PC-9 (cell line): Measurements from ENCODE around the gene ERMP1.

Experiments used
- EZH2 ChIP-seq: fragments of 200-600 bp; sonication (generic); IDR thresholded peaks from 2 replicates; pipeline ENCODE4 v1.8.0; 2017; ENCODE audit warnings: antibody characterized with exemption, low read depth
- TF ChIP-seq, protein P1 (sequence below): fragments of 200-600 bp; sonication (generic); conservative IDR thresholded peaks from 2 replicates; pipeline ENCODE4 v1.6.1; 2017; ENCODE audit warnings: mixed run types, antibody characterized with exemption, mild to moderate bottlenecking, moderate library complexity

DNA sequence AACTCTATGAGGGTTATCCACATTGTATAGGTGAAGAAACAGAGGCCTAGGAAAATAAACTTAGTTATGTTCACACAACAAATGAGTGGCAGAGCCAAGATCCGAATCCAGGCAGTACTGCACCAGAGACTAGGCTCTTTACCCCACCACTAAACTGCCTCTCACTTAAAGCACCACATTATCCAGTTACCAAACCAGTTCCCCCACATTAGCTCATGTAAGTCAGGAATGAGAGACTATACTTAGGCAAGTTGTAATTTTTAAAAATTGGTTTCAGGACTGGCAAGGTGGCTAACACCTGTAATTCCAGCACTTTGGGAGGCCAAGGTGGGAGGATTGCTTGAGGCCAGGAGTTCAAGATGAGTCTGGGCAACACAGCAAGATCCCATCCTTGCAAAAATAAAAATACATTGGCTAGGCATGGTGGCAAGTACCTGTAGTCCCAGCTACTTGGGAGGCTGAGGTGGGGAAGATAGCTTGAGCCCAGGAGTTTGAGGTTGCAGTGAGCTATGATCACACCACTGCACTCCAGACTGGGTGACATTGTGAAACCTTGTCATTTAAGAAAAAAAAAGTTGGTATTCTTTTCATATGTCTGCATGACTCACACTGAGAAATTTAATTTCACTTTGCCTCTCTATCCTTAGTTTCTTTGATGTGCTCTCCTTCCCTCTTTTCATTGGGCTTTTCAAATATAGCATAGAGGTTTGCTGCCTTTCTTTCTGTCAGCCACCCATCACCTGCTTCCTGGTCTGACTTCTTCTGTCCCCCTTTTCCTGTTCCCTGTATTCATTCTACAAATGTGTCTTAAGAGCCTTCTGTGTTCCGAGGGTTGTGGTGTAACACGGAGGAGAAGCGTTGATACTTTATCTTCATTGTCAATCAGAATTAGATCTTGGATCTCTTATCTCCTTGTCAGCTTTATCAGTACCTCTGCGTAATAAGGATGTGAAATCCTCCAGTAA is 64.7 kb downstream of the ERMP1 start:
- TF ChIP-seq, protein P1, sequence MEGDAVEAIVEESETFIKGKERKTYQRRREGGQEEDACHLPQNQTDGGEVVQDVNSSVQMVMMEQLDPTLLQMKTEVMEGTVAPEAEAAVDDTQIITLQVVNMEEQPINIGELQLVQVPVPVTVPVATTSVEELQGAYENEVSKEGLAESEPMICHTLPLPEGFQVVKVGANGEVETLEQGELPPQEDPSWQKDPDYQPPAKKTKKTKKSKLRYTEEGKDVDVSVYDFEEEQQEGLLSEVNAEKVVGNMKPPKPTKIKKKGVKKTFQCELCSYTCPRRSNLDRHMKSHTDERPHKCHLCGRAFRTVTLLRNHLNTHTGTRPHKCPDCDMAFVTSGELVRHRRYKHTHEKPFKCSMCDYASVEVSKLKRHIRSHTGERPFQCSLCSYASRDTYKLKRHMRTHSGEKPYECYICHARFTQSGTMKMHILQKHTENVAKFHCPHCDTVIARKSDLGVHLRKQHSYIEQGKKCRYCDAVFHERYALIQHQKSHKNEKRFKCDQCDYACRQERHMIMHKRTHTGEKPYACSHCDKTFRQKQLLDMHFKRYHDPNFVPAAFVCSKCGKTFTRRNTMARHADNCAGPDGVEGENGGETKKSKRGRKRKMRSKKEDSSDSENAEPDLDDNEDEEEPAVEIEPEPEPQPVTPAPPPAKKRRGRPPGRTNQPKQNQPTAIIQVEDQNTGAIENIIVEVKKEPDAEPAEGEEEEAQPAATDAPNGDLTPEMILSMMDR: no peak
- TF ChIP-seq EZH2: no peak
